ENCODE measurements around the gene MT1H. TPM values are rescaled to one million over a fixed set of nuclear protein-coding genes. Genes with fewer than 3 reads are reported as not detected.

Gene MT1H
- total RNA-seq, 1 experiment from 2014 or later = not detected

DNA sequence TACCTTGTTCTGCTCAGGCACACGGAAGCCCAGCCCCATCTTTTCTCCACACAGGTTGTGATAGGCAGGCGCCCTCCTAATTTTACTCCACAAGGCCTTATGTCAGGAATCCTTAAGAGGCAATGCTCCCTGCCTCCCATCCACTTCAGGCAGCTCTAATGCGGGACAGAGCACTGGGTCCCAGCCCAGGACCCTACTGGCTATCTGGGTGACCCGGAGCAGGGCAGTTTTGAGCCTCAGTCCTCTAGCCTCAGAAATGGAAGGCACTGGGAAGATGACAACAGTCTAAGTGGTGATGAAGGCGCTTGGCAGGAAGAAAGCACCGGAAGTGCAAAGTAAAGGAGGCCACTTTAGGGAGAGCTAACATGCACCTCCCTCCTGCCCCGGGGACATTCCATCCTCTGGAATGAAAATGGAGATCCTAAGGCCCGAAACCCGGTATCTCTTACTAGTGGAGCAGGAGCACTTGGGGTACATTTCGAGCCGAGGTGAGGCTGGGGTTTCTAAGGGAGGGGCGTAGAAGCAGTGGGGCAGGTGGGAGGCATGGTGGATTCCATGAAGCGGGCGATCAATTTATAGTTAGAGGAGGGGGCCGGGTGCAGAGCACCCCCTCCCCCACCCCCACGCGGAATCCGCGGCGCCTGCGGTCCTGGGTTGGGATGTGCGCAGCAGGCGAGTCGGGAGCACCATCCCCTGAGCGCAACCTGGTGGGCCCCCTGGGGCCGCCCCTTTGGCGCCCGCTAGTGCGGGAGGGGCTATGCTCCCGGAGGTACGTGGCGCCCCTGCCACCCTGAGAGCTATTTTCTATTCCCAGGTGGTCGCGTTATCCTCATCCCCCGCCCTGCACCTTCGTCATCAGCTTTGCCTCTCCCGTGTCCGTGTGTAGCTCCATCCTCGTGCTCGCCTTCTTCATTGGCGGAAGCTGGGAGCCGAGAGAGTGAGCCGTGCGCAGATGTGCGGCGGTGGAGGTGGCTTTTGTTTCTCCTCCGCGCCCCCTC, 7.0 kb upstream of the MT1H start:
- ChIA-PET CTCF (no interaction called here), POLR2A (interaction anchor here (0.8 kb wide), 1 partner anchor 36 kb away, joined by 3 read pairs; no protein-coding TSS in a partner anchor), RAD21 (ENCODE audit: low non-redundant PET in 1 of 2, low total read pairs in 2 of 2, uncharacterized antibody in 2 of 2, unreplicated experiment in 2 of 2) (interaction anchor here in 1 of 2 experiments (0.6 kb wide), 1 partner anchor 38 kb away, joined by 3 read pairs; no protein-coding TSS in a partner anchor)
- Histone ChIP-seq H2AFZ (ENCODE audit: low read depth, low read length, poor library complexity, severe bottlenecking) (no peak overlapping the region), H3K9ac (ENCODE audit: low read length) (no peak overlapping the region), H3K4me3 (replicated peaks in 1 of 2; ENCODE audit: low read depth in 1 of 2, low read length in 2 of 2) (no peak overlapping the region), H3K79me2 (ENCODE audit: insufficient read depth, low read length) (no peaks in the 10 kb centered on the region), H3K27ac (ENCODE audit: low read depth, low read length) (no peak overlapping the region), H3K4me1 (ENCODE audit: control insufficient read depth in 1 of 2, insufficient read depth in 2 of 2, low read length in 2 of 2) (peaks cover 5 to 17% of the 10 kb centered on the region in 2 experiments; a peak in 2 of 4 replicates), H3K4me2 (ENCODE audit: low read length) (no peak overlapping the region), H4K20me1 (ENCODE audit: insufficient read depth) (no peaks in the 10 kb centered on the region), H3K27me3 (ENCODE audit: insufficient read depth, low read length) (no peaks in the 10 kb centered on the region), H3K36me3 (ENCODE audit: control insufficient read depth in 1 of 2, insufficient read depth in 2 of 2, low read length in 2 of 2) (no peaks in the 10 kb centered on the region), H3K9me2 (ENCODE audit: insufficient read depth) (no peaks in the 10 kb centered on the region), H3K9me3 (ENCODE audit: control insufficient read depth in 1 of 2, insufficient read depth in 1 of 2, low read depth in 1 of 2, low read length in 2 of 2) (no peaks in the 10 kb centered on the region)
- ATAC-seq = no peak
- BruUV-seq (replicated peaks) = no TSS peak
- TF ChIP-seq, protein P1, sequence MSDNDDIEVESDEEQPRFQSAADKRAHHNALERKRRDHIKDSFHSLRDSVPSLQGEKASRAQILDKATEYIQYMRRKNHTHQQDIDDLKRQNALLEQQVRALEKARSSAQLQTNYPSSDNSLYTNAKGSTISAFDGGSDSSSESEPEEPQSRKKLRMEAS (IDR thresholded peaks at IDR 0.05) = no peak
- TF ChIP-seq SIN3A (IDR thresholded peaks at IDR 0.05; ENCODE audit: low read depth) (no peak), FOSL1 (IDR thresholded peaks at IDR 0.05; ENCODE audit: low read depth) (no peak), ELF1 (IDR thresholded peaks at IDR 0.05; ENCODE audit: borderline replicate concordance, low read depth) (no peak), YY1 (IDR thresholded peaks at IDR 0.05; ENCODE audit: extremely low read depth, insufficient replicate concordance, low read depth, low read length) (no peak), POLR2A (IDR thresholded peaks at IDR 0.05; ENCODE audit: borderline replicate concordance, extremely low read depth, insufficient read depth, insufficient read length) (no peak), POLR2AphosphoS5 (IDR thresholded peaks at IDR 0.05; ENCODE audit: low read depth, low read length) (no peak), EZH2 (IDR thresholded peaks at IDR 0.05) (no peak), ZNF274 (IDR thresholded peaks at IDR 0.05; ENCODE audit: low read depth, low read length) (no peak), CEBPB (IDR thresholded peaks at IDR 0.05; ENCODE audit: low read depth) (no peak), RAD21 (IDR thresholded peaks at IDR 0.05; ENCODE audit: low read depth) (no peak), EGR1 (IDR thresholded peaks at IDR 0.05; ENCODE audit: low read depth) (no peak), SRF (IDR thresholded peaks at IDR 0.05; ENCODE audit: low read depth) (no peak)
- TF ChIP-seq, protein P2, sequence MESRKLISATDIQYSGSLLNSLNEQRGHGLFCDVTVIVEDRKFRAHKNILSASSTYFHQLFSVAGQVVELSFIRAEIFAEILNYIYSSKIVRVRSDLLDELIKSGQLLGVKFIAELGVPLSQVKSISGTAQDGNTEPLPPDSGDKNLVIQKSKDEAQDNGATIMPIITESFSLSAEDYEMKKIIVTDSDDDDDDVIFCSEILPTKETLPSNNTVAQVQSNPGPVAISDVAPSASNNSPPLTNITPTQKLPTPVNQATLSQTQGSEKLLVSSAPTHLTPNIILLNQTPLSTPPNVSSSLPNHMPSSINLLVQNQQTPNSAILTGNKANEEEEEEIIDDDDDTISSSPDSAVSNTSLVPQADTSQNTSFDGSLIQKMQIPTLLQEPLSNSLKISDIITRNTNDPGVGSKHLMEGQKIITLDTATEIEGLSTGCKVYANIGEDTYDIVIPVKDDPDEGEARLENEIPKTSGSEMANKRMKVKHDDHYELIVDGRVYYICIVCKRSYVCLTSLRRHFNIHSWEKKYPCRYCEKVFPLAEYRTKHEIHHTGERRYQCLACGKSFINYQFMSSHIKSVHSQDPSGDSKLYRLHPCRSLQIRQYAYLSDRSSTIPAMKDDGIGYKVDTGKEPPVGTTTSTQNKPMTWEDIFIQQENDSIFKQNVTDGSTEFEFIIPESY (IDR thresholded peaks at IDR 0.05; ENCODE audit: extremely low read depth, insufficient replicate concordance, low read length) = no peak
- TF ChIP-seq, protein P3, sequence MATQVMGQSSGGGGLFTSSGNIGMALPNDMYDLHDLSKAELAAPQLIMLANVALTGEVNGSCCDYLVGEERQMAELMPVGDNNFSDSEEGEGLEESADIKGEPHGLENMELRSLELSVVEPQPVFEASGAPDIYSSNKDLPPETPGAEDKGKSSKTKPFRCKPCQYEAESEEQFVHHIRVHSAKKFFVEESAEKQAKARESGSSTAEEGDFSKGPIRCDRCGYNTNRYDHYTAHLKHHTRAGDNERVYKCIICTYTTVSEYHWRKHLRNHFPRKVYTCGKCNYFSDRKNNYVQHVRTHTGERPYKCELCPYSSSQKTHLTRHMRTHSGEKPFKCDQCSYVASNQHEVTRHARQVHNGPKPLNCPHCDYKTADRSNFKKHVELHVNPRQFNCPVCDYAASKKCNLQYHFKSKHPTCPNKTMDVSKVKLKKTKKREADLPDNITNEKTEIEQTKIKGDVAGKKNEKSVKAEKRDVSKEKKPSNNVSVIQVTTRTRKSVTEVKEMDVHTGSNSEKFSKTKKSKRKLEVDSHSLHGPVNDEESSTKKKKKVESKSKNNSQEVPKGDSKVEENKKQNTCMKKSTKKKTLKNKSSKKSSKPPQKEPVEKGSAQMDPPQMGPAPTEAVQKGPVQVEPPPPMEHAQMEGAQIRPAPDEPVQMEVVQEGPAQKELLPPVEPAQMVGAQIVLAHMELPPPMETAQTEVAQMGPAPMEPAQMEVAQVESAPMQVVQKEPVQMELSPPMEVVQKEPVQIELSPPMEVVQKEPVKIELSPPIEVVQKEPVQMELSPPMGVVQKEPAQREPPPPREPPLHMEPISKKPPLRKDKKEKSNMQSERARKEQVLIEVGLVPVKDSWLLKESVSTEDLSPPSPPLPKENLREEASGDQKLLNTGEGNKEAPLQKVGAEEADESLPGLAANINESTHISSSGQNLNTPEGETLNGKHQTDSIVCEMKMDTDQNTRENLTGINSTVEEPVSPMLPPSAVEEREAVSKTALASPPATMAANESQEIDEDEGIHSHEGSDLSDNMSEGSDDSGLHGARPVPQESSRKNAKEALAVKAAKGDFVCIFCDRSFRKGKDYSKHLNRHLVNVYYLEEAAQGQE (IDR thresholded peaks at IDR 0.05; ENCODE audit: low read depth) = no peak
- TF ChIP-seq, protein P4, sequence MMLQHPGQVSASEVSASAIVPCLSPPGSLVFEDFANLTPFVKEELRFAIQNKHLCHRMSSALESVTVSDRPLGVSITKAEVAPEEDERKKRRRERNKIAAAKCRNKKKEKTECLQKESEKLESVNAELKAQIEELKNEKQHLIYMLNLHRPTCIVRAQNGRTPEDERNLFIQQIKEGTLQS (IDR thresholded peaks at IDR 0.05) = no peak
- TF ChIP-seq, protein P5, sequence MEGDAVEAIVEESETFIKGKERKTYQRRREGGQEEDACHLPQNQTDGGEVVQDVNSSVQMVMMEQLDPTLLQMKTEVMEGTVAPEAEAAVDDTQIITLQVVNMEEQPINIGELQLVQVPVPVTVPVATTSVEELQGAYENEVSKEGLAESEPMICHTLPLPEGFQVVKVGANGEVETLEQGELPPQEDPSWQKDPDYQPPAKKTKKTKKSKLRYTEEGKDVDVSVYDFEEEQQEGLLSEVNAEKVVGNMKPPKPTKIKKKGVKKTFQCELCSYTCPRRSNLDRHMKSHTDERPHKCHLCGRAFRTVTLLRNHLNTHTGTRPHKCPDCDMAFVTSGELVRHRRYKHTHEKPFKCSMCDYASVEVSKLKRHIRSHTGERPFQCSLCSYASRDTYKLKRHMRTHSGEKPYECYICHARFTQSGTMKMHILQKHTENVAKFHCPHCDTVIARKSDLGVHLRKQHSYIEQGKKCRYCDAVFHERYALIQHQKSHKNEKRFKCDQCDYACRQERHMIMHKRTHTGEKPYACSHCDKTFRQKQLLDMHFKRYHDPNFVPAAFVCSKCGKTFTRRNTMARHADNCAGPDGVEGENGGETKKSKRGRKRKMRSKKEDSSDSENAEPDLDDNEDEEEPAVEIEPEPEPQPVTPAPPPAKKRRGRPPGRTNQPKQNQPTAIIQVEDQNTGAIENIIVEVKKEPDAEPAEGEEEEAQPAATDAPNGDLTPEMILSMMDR (IDR thresholded peaks at IDR 0.05 in 2 of 3, conservative IDR thresholded peaks at IDR 0.05 in 1 of 3; ENCODE audit: borderline replicate concordance in 1 of 3, insufficient read depth in 1 of 3, low read depth in 2 of 3, low read length in 2 of 3) = no peak
- DNase-seq (ENCODE audit: low read depth, low spot score) = no peak
- intact Hi-C loops (cut with micrococcal nuclease) = no loop called here

Measured in HCT116 (cell line).